GM23338 (cell line): Measurements from ENCODE around the gene RAD51B. TPM values are rescaled to one million over a fixed set of nuclear protein-coding genes. Genes with fewer than 3 reads are reported as not detected.

Experiments used
- ATAC-seq: fragments of 200-7000 bp; cut with Tn5 transposase; 3 replicates; pipeline ENCODE4 v1.9.1; 2020
- DNase-seq: peaks from one replicate; pipeline ENCODE4 v3.0.0-alpha.2; 2015; ENCODE audit warnings: low spot score
- H2AFZ ChIP-seq: fragments of 200-600 bp; sonication (generic); 2 replicates; pipeline ENCODE4 v1.8.0; 2016; ENCODE audit warnings: antibody characterized with exemption, mild to moderate bottlenecking, moderate library complexity
- H3F3A ChIP-seq: fragments of 200-600 bp; sonication (generic); replicated peaks from 2 replicates; pipeline ENCODE4 v1.8.0; 2017; ENCODE audit warnings: antibody characterized with exemption, mixed run types, low read depth
- H3K27ac ChIP-seq: fragments of 200-600 bp; sonication (generic); 2 replicates; pipeline ENCODE4 v1.6.1; 2016; ENCODE audit warnings: low read depth
- H3K27me3 ChIP-seq: fragments of 200-600 bp; sonication (generic); 2 replicates; pipeline ENCODE4 v1.8.0; 2016; ENCODE audit warnings: mild to moderate bottlenecking, mixed run types, moderate library complexity; ENCODE audit not compliant: insufficient read depth
- H3K36me3 ChIP-seq: fragments of 200-600 bp; sonication (generic); 2 replicates; pipeline ENCODE4 v1.8.0; 2016; ENCODE audit warnings: mild to moderate bottlenecking; ENCODE audit not compliant: insufficient read depth
- H3K4me1 ChIP-seq: fragments of 200-600 bp; sonication (generic); 2 replicates; pipeline ENCODE4 v1.8.0; 2016; ENCODE audit warnings: mild to moderate bottlenecking, moderate library complexity; ENCODE audit not compliant: insufficient read depth
- H3K4me2 ChIP-seq: fragments of 200-600 bp; sonication (generic); 2 replicates; pipeline ENCODE4 v1.7.1; 2017; ENCODE audit warnings: mixed run types
- H3K4me3 ChIP-seq: fragments of 200-600 bp; sonication (generic); 2 replicates; pipeline ENCODE4 v1.6.1; 2016; ENCODE audit warnings: mixed run types
- H3K79me2 ChIP-seq: fragments of 200-600 bp; sonication (generic); replicated peaks from 2 replicates; pipeline ENCODE4 v1.8.0; 2017; ENCODE audit warnings: mild to moderate bottlenecking; ENCODE audit not compliant: insufficient read depth
- H3K9me2 ChIP-seq: fragments of 200-600 bp; sonication (generic); 2 replicates; pipeline ENCODE4 v1.8.0; 2017; ENCODE audit not compliant: insufficient read depth
- H4K20me1 ChIP-seq: fragments of 200-600 bp; sonication (generic); replicated peaks from 2 replicates; pipeline ENCODE4 v1.8.0; 2017; ENCODE audit warnings: mild to moderate bottlenecking; ENCODE audit not compliant: insufficient read depth
- H3K27ac Mint-ChIP-seq: 2 replicates; pipeline ENCODE4 v1.8.0; 2020; ENCODE audit warnings: inconsistent platforms, mild to moderate bottlenecking, moderate library complexity, mixed read lengths
- H3K27me3 Mint-ChIP-seq: 3 replicates; pipeline ENCODE4 v1.8.0; 2022; ENCODE audit warnings: low read depth, mild to moderate bottlenecking, moderate library complexity, mixed read lengths, inconsistent platforms; ENCODE audit not compliant: insufficient read depth, poor library complexity
- H3K36me3 Mint-ChIP-seq: 3 replicates; pipeline ENCODE4 v1.8.0; 2021; ENCODE audit warnings: low read depth, mild to moderate bottlenecking, inconsistent platforms, moderate library complexity, mixed read lengths
- H3K4me1 Mint-ChIP-seq: 3 replicates; pipeline ENCODE4 v1.8.0; 2020; ENCODE audit warnings: mild to moderate bottlenecking, inconsistent platforms, mixed read lengths
- H3K4me3 Mint-ChIP-seq: 3 replicates; pipeline ENCODE4 v1.8.0; 2021; ENCODE audit warnings: moderate library complexity, mild to moderate bottlenecking, inconsistent platforms, mixed read lengths
- H3K9me3 Mint-ChIP-seq: 3 replicates; pipeline ENCODE4 v1.8.0; 2020; ENCODE audit warnings: moderate library complexity, mild to moderate bottlenecking, inconsistent platforms, mixed read lengths
- CREB1 ChIP-seq: fragments of 250-450 bp; sonication (Bioruptor Pico); IDR thresholded peaks from 2 replicates; pipeline ENCODE4 v1.5.0; 2020; ENCODE audit warnings: low read depth, mild to moderate bottlenecking, moderate library complexity
- EZH2 ChIP-seq: fragments of 200-600 bp; sonication (generic); IDR thresholded peaks from one replicate; pipeline ENCODE4 v1.8.0; 2017; ENCODE audit warnings: antibody characterized with exemption, mild to moderate bottlenecking, low read depth; ENCODE audit not compliant: unreplicated experiment
- EZH2phosphoT487 ChIP-seq: fragments of 200-600 bp; sonication (generic); IDR thresholded peaks from one replicate; pipeline ENCODE4 v1.8.1; 2018; ENCODE audit warnings: antibody characterized with exemption; ENCODE audit not compliant: unreplicated experiment
- JUNB ChIP-seq: IDR thresholded peaks from one replicate; pipeline ENCODE4 v1.6.1; 2016; ENCODE audit warnings: antibody characterized with exemption; ENCODE audit not compliant: unreplicated experiment
- NANOG ChIP-seq: IDR thresholded peaks from 2 replicates; pipeline ENCODE4 v1.6.1; 2016; ENCODE audit warnings: antibody characterized with exemption, borderline replicate concordance
- POLR2AphosphoS5 ChIP-seq: IDR thresholded peaks from 2 replicates; pipeline ENCODE4 v1.6.1; 2016; ENCODE audit warnings: antibody characterized with exemption, low read depth
- STAT1 ChIP-seq: IDR thresholded peaks from one replicate; pipeline ENCODE4 v1.6.1; 2016; ENCODE audit warnings: antibody characterized with exemption; ENCODE audit not compliant: unreplicated experiment
- ZNF114 ChIP-seq: fragments of 250-450 bp; sonication (Bioruptor Pico); IDR thresholded peaks from 2 replicates; pipeline ENCODE4 v1.5.0; 2020; ENCODE audit warnings: mild to moderate bottlenecking, moderate library complexity
- ZNF331 ChIP-seq: fragments of 250-450 bp; sonication (Bioruptor Pico); IDR thresholded peaks from 2 replicates; pipeline ENCODE4 v1.5.0; 2020; ENCODE audit warnings: low read depth, mild to moderate bottlenecking, moderate library complexity
- polyA plus RNA-seq: library from polyadenylated mRNA; unstranded; fragments of >200 nt; fragmentation: Nextera tagmentation; extraction: Ambion mirVana; gene quantifications from 2 replicates; pipeline ENCODE4 v1.2.1, GENCODE V29; 2016
- total RNA-seq: library from RNA; depleted of rRNA; stranded (reverse); fragments of >200 nt; shearing (Covaris generic); gene quantifications from 2 replicates; pipeline ENCODE4 v1.2.3, GENCODE V29; 2014
- TF ChIP-seq, protein P1 (sequence below): IDR thresholded peaks from 2 replicates; pipeline ENCODE4 v1.6.1; 2016; ENCODE audit warnings: antibody characterized with exemption
- TF ChIP-seq, protein P2 (sequence below): fragments of 250-450 bp; sonication (Bioruptor Pico); IDR thresholded peaks from 2 replicates; pipeline ENCODE4 v1.5.0; 2020; ENCODE audit warnings: mild to moderate bottlenecking, moderate library complexity
- TF ChIP-seq, protein P3 (sequence below), 2 experiments: fragments of 200-600 bp in 1 of 2; sonication (generic) in 1 of 2; conservative IDR thresholded peaks; 2 replicates each; pipeline versions ENCODE4 v1.5.1 to v1.6.1; 2016 to 2017; ENCODE audit warnings: antibody characterized with exemption in 2 of 2, low read depth in 2 of 2, mild to moderate bottlenecking in 2 of 2, moderate library complexity in 1 of 2
- TF ChIP-seq, protein P4 (sequence below): IDR thresholded peaks from one replicate; pipeline ENCODE4 v1.6.1; 2018; ENCODE audit warnings: antibody characterized with exemption; ENCODE audit not compliant: unreplicated experiment

The RAD51B gene
- total and polyA plus RNA-seq, 2 experiments from 2014 or later, result 15.7 to 29.1 TPM

DNA sequence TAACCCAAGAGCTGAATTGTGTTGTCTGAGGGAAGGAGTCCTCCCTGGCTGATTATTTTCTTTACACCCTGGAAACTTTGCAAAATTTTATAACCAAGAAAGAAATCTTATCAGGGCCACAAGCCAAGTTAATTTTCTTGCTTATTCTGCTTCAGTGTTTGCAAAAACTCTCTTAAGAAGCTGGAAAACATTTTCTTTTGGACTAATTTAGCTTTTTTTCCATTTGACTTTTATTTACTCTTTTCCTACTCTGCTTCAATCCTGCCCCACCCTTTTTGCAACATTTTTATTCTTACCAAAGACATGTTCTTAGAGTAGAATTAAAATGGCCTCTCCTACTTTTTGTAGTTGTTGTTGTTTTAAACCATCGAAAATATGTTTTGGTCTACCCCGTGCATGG, 594.5 kb downstream of the RAD51B start:
- Histone ChIP-seq H4K20me1 (no peaks in the 10 kb centered on the region), H3K4me2 (no peak overlapping the region), H3K9me2 (no peaks in the 10 kb centered on the region), H3K27ac (no peak overlapping the region), H3K36me3 (no peaks in the 10 kb centered on the region), H3K27me3 (no peaks in the 10 kb centered on the region), H2AFZ (no peak overlapping the region), H3K4me3 (no peak overlapping the region), H3F3A (no peaks in the 10 kb centered on the region), H3K4me1 (0 out of 2 replicates have a peak, but pooled peaks cover 4% of the 10 kb centered on the region), H3K79me2 (no peaks in the 10 kb centered on the region)
- no peaks in the 10 kb centered on the region; the same call in 2 of the 3 replicates for H3K9me3 Mint-ChIP-seq
- peaks cover 10% of the 10 kb centered on the region for H3K4me1 Mint-ChIP-seq
- H3K27ac Mint-ChIP-seq, result no peak overlapping the region
- H3K27me3 Mint-ChIP-seq, result peaks cover 2% of the 10 kb centered on the region
- TF ChIP-seq STAT1 (no peak), CREB1 (CRISPR knock-in tag) (no peak), EZH2phosphoT487 (no peak), NANOG (no peak), JUNB (no peak), POLR2AphosphoS5 (no peak), ZNF331 (CRISPR knock-in tag) (no peak), ZNF114 (CRISPR knock-in tag) (no peak), EZH2 (no peak)
- TF ChIP-seq, protein P1, sequence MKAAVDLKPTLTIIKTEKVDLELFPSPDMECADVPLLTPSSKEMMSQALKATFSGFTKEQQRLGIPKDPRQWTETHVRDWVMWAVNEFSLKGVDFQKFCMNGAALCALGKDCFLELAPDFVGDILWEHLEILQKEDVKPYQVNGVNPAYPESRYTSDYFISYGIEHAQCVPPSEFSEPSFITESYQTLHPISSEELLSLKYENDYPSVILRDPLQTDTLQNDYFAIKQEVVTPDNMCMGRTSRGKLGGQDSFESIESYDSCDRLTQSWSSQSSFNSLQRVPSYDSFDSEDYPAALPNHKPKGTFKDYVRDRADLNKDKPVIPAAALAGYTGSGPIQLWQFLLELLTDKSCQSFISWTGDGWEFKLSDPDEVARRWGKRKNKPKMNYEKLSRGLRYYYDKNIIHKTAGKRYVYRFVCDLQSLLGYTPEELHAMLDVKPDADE, result no peak
- TF ChIP-seq, protein P2, sequence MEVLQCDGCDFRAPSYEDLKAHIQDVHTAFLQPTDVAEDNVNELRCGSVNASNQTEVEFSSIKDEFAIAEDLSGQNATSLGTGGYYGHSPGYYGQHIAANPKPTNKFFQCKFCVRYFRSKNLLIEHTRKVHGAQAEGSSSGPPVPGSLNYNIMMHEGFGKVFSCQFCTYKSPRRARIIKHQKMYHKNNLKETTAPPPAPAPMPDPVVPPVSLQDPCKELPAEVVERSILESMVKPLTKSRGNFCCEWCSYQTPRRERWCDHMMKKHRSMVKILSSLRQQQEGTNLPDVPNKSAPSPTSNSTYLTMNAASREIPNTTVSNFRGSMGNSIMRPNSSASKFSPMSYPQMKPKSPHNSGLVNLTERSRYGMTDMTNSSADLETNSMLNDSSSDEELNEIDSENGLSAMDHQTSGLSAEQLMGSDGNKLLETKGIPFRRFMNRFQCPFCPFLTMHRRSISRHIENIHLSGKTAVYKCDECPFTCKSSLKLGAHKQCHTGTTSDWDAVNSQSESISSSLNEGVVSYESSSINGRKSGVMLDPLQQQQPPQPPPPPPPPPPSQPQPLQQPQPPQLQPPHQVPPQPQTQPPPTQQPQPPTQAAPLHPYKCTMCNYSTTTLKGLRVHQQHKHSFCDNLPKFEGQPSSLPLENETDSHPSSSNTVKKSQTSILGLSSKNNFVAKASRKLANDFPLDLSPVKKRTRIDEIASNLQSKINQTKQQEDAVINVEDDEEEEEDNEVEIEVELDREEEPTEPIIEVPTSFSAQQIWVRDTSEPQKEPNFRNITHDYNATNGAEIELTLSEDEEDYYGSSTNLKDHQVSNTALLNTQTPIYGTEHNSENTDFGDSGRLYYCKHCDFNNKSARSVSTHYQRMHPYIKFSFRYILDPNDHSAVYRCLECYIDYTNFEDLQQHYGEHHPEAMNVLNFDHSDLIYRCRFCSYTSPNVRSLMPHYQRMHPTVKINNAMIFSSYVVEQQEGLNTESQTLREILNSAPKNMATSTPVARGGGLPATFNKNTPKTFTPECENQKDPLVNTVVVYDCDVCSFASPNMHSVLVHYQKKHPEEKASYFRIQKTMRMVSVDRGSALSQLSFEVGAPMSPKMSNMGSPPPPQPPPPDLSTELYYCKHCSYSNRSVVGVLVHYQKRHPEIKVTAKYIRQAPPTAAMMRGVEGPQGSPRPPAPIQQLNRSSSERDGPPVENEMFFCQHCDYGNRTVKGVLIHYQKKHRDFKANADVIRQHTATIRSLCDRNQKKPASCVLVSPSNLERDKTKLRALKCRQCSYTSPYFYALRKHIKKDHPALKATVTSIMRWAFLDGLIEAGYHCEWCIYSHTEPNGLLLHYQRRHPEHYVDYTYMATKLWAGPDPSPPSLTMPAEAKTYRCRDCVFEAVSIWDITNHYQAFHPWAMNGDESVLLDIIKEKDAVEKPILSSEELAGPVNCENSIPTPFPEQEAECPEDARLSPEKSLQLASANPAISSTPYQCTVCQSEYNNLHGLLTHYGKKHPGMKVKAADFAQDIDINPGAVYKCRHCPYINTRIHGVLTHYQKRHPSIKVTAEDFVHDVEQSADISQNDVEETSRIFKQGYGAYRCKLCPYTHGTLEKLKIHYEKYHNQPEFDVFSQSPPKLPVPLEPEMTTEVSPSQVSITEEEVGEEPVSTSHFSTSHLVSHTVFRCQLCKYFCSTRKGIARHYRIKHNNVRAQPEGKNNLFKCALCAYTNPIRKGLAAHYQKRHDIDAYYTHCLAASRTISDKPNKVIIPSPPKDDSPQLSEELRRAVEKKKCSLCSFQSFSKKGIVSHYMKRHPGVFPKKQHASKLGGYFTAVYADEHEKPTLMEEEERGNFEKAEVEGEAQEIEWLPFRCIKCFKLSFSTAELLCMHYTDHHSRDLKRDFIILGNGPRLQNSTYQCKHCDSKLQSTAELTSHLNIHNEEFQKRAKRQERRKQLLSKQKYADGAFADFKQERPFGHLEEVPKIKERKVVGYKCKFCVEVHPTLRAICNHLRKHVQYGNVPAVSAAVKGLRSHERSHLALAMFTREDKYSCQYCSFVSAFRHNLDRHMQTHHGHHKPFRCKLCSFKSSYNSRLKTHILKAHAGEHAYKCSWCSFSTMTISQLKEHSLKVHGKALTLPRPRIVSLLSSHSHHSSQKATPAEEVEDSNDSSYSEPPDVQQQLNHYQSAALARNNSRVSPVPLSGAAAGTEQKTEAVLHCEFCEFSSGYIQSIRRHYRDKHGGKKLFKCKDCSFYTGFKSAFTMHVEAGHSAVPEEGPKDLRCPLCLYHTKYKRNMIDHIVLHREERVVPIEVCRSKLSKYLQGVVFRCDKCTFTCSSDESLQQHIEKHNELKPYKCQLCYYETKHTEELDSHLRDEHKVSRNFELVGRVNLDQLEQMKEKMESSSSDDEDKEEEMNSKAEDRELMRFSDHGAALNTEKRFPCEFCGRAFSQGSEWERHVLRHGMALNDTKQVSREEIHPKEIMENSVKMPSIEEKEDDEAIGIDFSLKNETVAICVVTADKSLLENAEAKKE, result no peak
- TF ChIP-seq, protein P3, sequence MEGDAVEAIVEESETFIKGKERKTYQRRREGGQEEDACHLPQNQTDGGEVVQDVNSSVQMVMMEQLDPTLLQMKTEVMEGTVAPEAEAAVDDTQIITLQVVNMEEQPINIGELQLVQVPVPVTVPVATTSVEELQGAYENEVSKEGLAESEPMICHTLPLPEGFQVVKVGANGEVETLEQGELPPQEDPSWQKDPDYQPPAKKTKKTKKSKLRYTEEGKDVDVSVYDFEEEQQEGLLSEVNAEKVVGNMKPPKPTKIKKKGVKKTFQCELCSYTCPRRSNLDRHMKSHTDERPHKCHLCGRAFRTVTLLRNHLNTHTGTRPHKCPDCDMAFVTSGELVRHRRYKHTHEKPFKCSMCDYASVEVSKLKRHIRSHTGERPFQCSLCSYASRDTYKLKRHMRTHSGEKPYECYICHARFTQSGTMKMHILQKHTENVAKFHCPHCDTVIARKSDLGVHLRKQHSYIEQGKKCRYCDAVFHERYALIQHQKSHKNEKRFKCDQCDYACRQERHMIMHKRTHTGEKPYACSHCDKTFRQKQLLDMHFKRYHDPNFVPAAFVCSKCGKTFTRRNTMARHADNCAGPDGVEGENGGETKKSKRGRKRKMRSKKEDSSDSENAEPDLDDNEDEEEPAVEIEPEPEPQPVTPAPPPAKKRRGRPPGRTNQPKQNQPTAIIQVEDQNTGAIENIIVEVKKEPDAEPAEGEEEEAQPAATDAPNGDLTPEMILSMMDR (conservative IDR thresholded peaks at IDR 0.05; ENCODE audit: low read depth in 2 of 2), result no peak
- TF ChIP-seq, protein P4, sequence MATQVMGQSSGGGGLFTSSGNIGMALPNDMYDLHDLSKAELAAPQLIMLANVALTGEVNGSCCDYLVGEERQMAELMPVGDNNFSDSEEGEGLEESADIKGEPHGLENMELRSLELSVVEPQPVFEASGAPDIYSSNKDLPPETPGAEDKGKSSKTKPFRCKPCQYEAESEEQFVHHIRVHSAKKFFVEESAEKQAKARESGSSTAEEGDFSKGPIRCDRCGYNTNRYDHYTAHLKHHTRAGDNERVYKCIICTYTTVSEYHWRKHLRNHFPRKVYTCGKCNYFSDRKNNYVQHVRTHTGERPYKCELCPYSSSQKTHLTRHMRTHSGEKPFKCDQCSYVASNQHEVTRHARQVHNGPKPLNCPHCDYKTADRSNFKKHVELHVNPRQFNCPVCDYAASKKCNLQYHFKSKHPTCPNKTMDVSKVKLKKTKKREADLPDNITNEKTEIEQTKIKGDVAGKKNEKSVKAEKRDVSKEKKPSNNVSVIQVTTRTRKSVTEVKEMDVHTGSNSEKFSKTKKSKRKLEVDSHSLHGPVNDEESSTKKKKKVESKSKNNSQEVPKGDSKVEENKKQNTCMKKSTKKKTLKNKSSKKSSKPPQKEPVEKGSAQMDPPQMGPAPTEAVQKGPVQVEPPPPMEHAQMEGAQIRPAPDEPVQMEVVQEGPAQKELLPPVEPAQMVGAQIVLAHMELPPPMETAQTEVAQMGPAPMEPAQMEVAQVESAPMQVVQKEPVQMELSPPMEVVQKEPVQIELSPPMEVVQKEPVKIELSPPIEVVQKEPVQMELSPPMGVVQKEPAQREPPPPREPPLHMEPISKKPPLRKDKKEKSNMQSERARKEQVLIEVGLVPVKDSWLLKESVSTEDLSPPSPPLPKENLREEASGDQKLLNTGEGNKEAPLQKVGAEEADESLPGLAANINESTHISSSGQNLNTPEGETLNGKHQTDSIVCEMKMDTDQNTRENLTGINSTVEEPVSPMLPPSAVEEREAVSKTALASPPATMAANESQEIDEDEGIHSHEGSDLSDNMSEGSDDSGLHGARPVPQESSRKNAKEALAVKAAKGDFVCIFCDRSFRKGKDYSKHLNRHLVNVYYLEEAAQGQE, result no peak
- ATAC-seq (no peak), DNase-seq (no peak)
- no peak overlapping the region for H3K4me3 Mint-ChIP-seq
- no peaks in the 10 kb centered on the region for H3K36me3 Mint-ChIP-seq
